Heart left ventricle (tissue), 13 donors: ENCODE results near the gene NLRC3.

Experiments used
- CTCF ChIP-seq, 12 donors: fragments of 200-600 bp; sonication (generic) in 4 of 12; IDR thresholded peaks; one replicate each; pipeline versions ENCODE4 v1.5.0 to v1.8.0; 2018 to 2022; ENCODE audit warnings: antibody characterized with exemption in 12 of 12, mild to moderate bottlenecking in 5 of 12
- POLR2A ChIP-seq, 2 donors: fragments of 450-650 bp; IDR thresholded peaks; one replicate each; pipeline ENCODE4 v1.6.1; 2017; ENCODE audit warnings: antibody characterized with exemption in 2 of 2, mild to moderate bottlenecking in 2 of 2, moderate library complexity in 2 of 2
- donor health status: ischemic (EF 13 %, LVEDD 7.1; RV severe dilation, severe dysfunction).
- donor health status: DM: no; HTN: yes; CAD: no.
- donor health status: DM: no; HTN: no; CAD: no.
- donor health status: ischemic (EF 25% LVEDD 6.9; RV normal size, moderate dysfunction).
- donor health status: ischemic (EF 25% LVEDD 5.7; RV mildly dilated, moderate dysfunction).
- donor health status: ischemic (EF 35%, LVEDD 5.7; RV mildly dilated, moderate dysfunction).
- donor health status: nonischemic (EF 11% LVEDD 7.7; RV severe dilation, severe dysfunction).
- donor health status: DM: yes; HTN: yes; CAD: no.
- donor health status: PGD.
- donor health status: ischemic (EF 29% LVEDD 5.4; RV normal size, mild dysfunction).
- donor health status: nonischemic (EF 23%, LVEDD 6.1; RV moderate dilation, normal function).

GRCh38 chr16:3584412-3584811 is 7.2 kb upstream of the NLRC3 start:
- no peak for TF ChIP-seq CTCF (IDR thresholded peaks at IDR 0.05)
- TF ChIP-seq POLR2A (IDR thresholded peaks at IDR 0.05), result no peak
